A673 (cell line): ENCODE results near the gene EGFR.

Experiments used
- EZH2 ChIP-seq: fragments of 200-600 bp; sonication (generic); IDR thresholded peaks from 2 replicates; pipeline ENCODE4 v1.6.1; 2017; ENCODE audit warnings: borderline replicate concordance, low read depth, mild to moderate bottlenecking, mixed read lengths, antibody characterized with exemption, low read length; ENCODE audit not compliant: poor library complexity, severe bottlenecking
- TF ChIP-seq, protein P1 (sequence below): fragments of 300-800, 200-600 bp; sonication (generic); conservative IDR thresholded peaks from 2 replicates; pipeline ENCODE4 v1.5.1; 2017; ENCODE audit warnings: low read depth, mild to moderate bottlenecking, antibody characterized with exemption, low read length, moderate library complexity, mixed read lengths

DNA sequence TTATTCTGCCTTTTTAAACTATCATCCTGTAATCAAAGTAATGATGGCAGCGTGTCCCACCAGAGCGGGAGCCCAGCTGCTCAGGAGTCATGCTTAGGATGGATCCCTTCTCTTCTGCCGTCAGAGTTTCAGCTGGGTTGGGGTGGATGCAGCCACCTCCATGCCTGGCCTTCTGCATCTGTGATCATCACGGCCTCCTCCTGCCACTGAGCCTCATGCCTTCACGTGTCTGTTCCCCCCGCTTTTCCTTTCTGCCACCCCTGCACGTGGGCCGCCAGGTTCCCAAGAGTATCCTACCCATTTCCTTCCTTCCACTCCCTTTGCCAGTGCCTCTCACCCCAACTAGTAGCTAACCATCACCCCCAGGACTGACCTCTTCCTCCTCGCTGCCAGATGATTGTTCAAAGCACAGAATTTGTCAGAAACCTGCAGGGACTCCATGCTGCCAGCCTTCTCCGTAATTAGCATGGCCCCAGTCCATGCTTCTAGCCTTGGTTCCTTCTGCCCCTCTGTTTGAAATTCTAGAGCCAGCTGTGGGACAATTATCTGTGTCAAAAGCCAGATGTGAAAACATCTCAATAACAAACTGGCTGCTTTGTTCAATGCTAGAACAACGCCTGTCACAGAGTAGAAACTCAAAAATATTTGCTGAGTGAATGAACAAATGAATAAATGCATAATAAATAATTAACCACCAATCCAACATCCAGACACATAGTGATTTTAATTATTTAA is 151.7 kb downstream of the EGFR start:
- TF ChIP-seq, protein P1, sequence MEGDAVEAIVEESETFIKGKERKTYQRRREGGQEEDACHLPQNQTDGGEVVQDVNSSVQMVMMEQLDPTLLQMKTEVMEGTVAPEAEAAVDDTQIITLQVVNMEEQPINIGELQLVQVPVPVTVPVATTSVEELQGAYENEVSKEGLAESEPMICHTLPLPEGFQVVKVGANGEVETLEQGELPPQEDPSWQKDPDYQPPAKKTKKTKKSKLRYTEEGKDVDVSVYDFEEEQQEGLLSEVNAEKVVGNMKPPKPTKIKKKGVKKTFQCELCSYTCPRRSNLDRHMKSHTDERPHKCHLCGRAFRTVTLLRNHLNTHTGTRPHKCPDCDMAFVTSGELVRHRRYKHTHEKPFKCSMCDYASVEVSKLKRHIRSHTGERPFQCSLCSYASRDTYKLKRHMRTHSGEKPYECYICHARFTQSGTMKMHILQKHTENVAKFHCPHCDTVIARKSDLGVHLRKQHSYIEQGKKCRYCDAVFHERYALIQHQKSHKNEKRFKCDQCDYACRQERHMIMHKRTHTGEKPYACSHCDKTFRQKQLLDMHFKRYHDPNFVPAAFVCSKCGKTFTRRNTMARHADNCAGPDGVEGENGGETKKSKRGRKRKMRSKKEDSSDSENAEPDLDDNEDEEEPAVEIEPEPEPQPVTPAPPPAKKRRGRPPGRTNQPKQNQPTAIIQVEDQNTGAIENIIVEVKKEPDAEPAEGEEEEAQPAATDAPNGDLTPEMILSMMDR, result no peak
- TF ChIP-seq EZH2, result no peak
